ENCODE data around the gene MSMB.

MSMB gene

GRCh38 chr10:46018453-46019176, 27.5 kb downstream of the MSMB start:
- Histone ChIP-seq H3K36me3 (ENCODE audit: insufficient read depth, low read length) (peaks cover 29% of the 10 kb centered on the region), H3K4me3 (ENCODE audit: low read length) (no peak overlapping the region), H3K9ac (ENCODE audit: low read depth, low read length) (no peak overlapping the region), H3K27ac (ENCODE audit: low read depth, low read length) (no peak overlapping the region), H3K9me3 (ENCODE audit: insufficient read depth, low read depth, low read length) (no peaks in the 10 kb centered on the region), H3K27me3 (ENCODE audit: insufficient read depth, low read length) (no peaks in the 10 kb centered on the region), H3K4me1 (ENCODE audit: insufficient read depth, low read length) (peaks cover 16% of the 10 kb centered on the region)
- WGBS = 84% methylated on average over 2 of the region's 2 CpGs

GRCh38 chr10:46017733-46018132, 28.3 kb downstream of the MSMB start:
- Histone ChIP-seq H3K4me1 (ENCODE audit: insufficient read depth, low read length) (peaks cover 15% of the 10 kb centered on the region), H3K9me3 (ENCODE audit: insufficient read depth, low read depth, low read length) (no peaks in the 10 kb centered on the region), H3K9ac (ENCODE audit: low read depth, low read length) (no peak overlapping the region), H3K27me3 (ENCODE audit: insufficient read depth, low read length) (no peaks in the 10 kb centered on the region), H3K27ac (ENCODE audit: low read depth, low read length) (no peak overlapping the region), H3K36me3 (ENCODE audit: insufficient read depth, low read length) (peaks cover 38% of the 10 kb centered on the region), H3K4me3 (ENCODE audit: low read length) (no peak overlapping the region)
- WGBS = 94% methylated on average over 2 of the region's 2 CpGs

GRCh38 chr10:46016811-46017210, 29.3 kb downstream of the MSMB start:
- no CpG with 5 or more reads among the region's 1 CpG for WGBS
- H3K9ac ChIP-seq (ENCODE audit: low read depth, low read length) = no peak overlapping the region
- H3K36me3 ChIP-seq (ENCODE audit: insufficient read depth, low read length) = peaks cover 48% of the 10 kb centered on the region
- H3K4me3 ChIP-seq (ENCODE audit: low read length) = no peak overlapping the region
- no peaks in the 10 kb centered on the region for H3K9me3 ChIP-seq (ENCODE audit: insufficient read depth, low read depth, low read length)
- peaks cover 15% of the 10 kb centered on the region for H3K4me1 ChIP-seq (ENCODE audit: insufficient read depth, low read length)
- no peaks in the 10 kb centered on the region for H3K27me3 ChIP-seq (ENCODE audit: insufficient read depth, low read length)
- no peak overlapping the region for H3K27ac ChIP-seq (ENCODE audit: low read depth, low read length)

- Histone ChIP-seq H3K9ac (ENCODE audit: low read depth, low read length) (no peak overlapping the region), H3K4me3 (ENCODE audit: low read length) (no peak overlapping the region), H3K27me3 (ENCODE audit: insufficient read depth, low read length) (no peaks in the 10 kb centered on the region), H3K36me3 (ENCODE audit: insufficient read depth, low read length) (peaks cover 52% of the 10 kb centered on the region), H3K27ac (ENCODE audit: low read depth, low read length) (no peak overlapping the region), H3K9me3 (ENCODE audit: insufficient read depth, low read depth, low read length) (no peaks in the 10 kb centered on the region), H3K4me1 (ENCODE audit: insufficient read depth, low read length) (peaks cover 13% of the 10 kb centered on the region)
- 96% methylated on average over 5 of the region's 5 CpGs for WGBS
These were observed 29.9 kb downstream of the MSMB start for GRCh38 chr10:46016190-46016589.

GRCh38 chr10:46014683-46015405, 31.2 kb downstream of the MSMB start:
- WGBS = 96% methylated on average over 5 of the region's 5 CpGs
- peaks cover 65% of the 10 kb centered on the region for H3K36me3 ChIP-seq (ENCODE audit: insufficient read depth, low read length)
- no peak overlapping the region for H3K27ac ChIP-seq (ENCODE audit: low read depth, low read length)
- no peaks in the 10 kb centered on the region; the same call in 1 of the 2 replicates for H3K4me1 ChIP-seq (ENCODE audit: insufficient read depth, low read length)
- no peak overlapping the region for H3K4me3 ChIP-seq (ENCODE audit: low read length)
- H3K27me3 ChIP-seq (ENCODE audit: insufficient read depth, low read length) = no peaks in the 10 kb centered on the region
- no peaks in the 10 kb centered on the region for H3K9me3 ChIP-seq (ENCODE audit: insufficient read depth, low read depth, low read length)
- no peak overlapping the region for H3K9ac ChIP-seq (ENCODE audit: low read depth, low read length)

- Histone ChIP-seq H3K36me3 (ENCODE audit: insufficient read depth, low read length) (peaks cover 71% of the 10 kb centered on the region), H3K27ac (ENCODE audit: low read depth, low read length) (no peak overlapping the region), H3K4me3 (ENCODE audit: low read length) (no peak overlapping the region), H3K9me3 (ENCODE audit: insufficient read depth, low read depth, low read length) (no peaks in the 10 kb centered on the region), H3K27me3 (ENCODE audit: insufficient read depth, low read length) (no peaks in the 10 kb centered on the region), H3K9ac (ENCODE audit: low read depth, low read length) (no peak overlapping the region), H3K4me1 (ENCODE audit: insufficient read depth, low read length) (no peaks in the 10 kb centered on the region)
- 89% methylated on average over 5 of the region's 5 CpGs for WGBS
These were observed 31.9 kb downstream of the MSMB start for GRCh38 chr10:46014206-46014605.

GRCh38 chr10:46012746-46013145, 33.3 kb downstream of the MSMB start:
- no peak overlapping the region for H3K27ac ChIP-seq (ENCODE audit: low read depth, low read length)
- H3K27me3 ChIP-seq (ENCODE audit: insufficient read depth, low read length) = no peaks in the 10 kb centered on the region
- WGBS = 94% methylated on average over 3 of the region's 3 CpGs
- peaks cover 86% of the 10 kb centered on the region for H3K36me3 ChIP-seq (ENCODE audit: insufficient read depth, low read length)
- no peak overlapping the region for H3K9ac ChIP-seq (ENCODE audit: low read depth, low read length)
- H3K4me3 ChIP-seq (ENCODE audit: low read length) = no peak overlapping the region
- H3K4me1 ChIP-seq (ENCODE audit: insufficient read depth, low read length) = no peaks in the 10 kb centered on the region
- H3K9me3 ChIP-seq (ENCODE audit: insufficient read depth, low read depth, low read length) = no peaks in the 10 kb centered on the region

GRCh38 chr10:46006219-46006618, 39.9 kb downstream of the MSMB start:
- H3K27ac ChIP-seq (ENCODE audit: low read depth, low read length) = no peak overlapping the region
- WGBS = 94% methylated on average over 3 of the region's 3 CpGs

GRCh38 chr10:46005383-46005782, 40.7 kb downstream of the MSMB start:
- no peaks in the 10 kb centered on the region for H3K27me3 ChIP-seq (ENCODE audit: insufficient read depth, low read length)
- H3K9me3 ChIP-seq (ENCODE audit: insufficient read depth, low read depth, low read length) = no peaks in the 10 kb centered on the region
- H3K9ac ChIP-seq (ENCODE audit: low read depth, low read length) = no peak overlapping the region
- no peaks in the 10 kb centered on the region for H3K4me1 ChIP-seq (ENCODE audit: insufficient read depth, low read length)
- peaks cover 100% of the 10 kb centered on the region for H3K36me3 ChIP-seq (ENCODE audit: insufficient read depth, low read length)
- H3K4me3 ChIP-seq (ENCODE audit: low read length) = no peak overlapping the region
- no peak overlapping the region for H3K27ac ChIP-seq (ENCODE audit: low read depth, low read length)
- 91% methylated on average over 4 of the region's 4 CpGs for WGBS

More at GRCh38 chr10:46006219-46006618, 39.9 kb downstream of the MSMB start:
- Histone ChIP-seq H3K27me3 (ENCODE audit: insufficient read depth, low read length) (no peaks in the 10 kb centered on the region), H3K4me1 (ENCODE audit: insufficient read depth, low read length) (no peaks in the 10 kb centered on the region), H3K9ac (ENCODE audit: low read depth, low read length) (no peak overlapping the region), H3K36me3 (ENCODE audit: insufficient read depth, low read length) (peaks cover 99% of the 10 kb centered on the region), H3K4me3 (ENCODE audit: low read length) (no peak overlapping the region), H3K9me3 (ENCODE audit: insufficient read depth, low read depth, low read length) (no peaks in the 10 kb centered on the region)

GRCh38 chr10:46004963-46005362, 41.1 kb downstream of the MSMB start:
- H3K9me3 ChIP-seq (ENCODE audit: insufficient read depth, low read depth, low read length) = no peaks in the 10 kb centered on the region
- WGBS = 100% methylated on average over 2 of the region's 2 CpGs
- no peaks in the 10 kb centered on the region for H3K4me1 ChIP-seq (ENCODE audit: insufficient read depth, low read length)
- H3K36me3 ChIP-seq (ENCODE audit: insufficient read depth, low read length) = peaks cover 98% of the 10 kb centered on the region
- no peak overlapping the region for H3K9ac ChIP-seq (ENCODE audit: low read depth, low read length)
- H3K27me3 ChIP-seq (ENCODE audit: insufficient read depth, low read length) = no peaks in the 10 kb centered on the region
- no peak overlapping the region for H3K4me3 ChIP-seq (ENCODE audit: low read length)
- no peak overlapping the region for H3K27ac ChIP-seq (ENCODE audit: low read depth, low read length)

GRCh38 chr10:46002916-46003693, 43.0 kb downstream of the MSMB start:
- peaks cover 4% of the 10 kb centered on the region; the same call in 1 of the 2 replicates for H3K4me1 ChIP-seq (ENCODE audit: insufficient read depth, low read length)
- H3K4me3 ChIP-seq (ENCODE audit: low read length) = no peak overlapping the region
- H3K36me3 ChIP-seq (ENCODE audit: insufficient read depth, low read length) = peaks cover 96% of the 10 kb centered on the region
- H3K9ac ChIP-seq (ENCODE audit: low read depth, low read length) = no peak overlapping the region
- 95% methylated on average over 9 of the region's 9 CpGs for WGBS
- H3K9me3 ChIP-seq (ENCODE audit: insufficient read depth, low read depth, low read length) = no peaks in the 10 kb centered on the region
- H3K27ac ChIP-seq (ENCODE audit: low read depth, low read length) = no peak overlapping the region
- no peaks in the 10 kb centered on the region for H3K27me3 ChIP-seq (ENCODE audit: insufficient read depth, low read length)
